DND-41 (cell line): ENCODE data around the gene PTBP1.

Source experiments
- ATAC-seq: fragments of 200-7000 bp; cut with Tn5 transposase; 3 replicates; pipeline ENCODE4 v1.9.1; 2021; ENCODE audit warnings: low read depth; ENCODE audit not compliant: insufficient read depth
- DNase-seq: peaks from one replicate; pipeline ENCODE4 v3.0.0-alpha.2; 2020
- H2AFZ ChIP-seq: 2 replicates; pipeline ENCODE4 v1.6.0; 2012; ENCODE audit warnings: low read depth, low read length
- H3K27ac ChIP-seq: 2 replicates; pipeline ENCODE4 v1.5.1; 2012; ENCODE audit warnings: low read length, inconsistent platforms
- H3K27me3 ChIP-seq: fragments of 200-600 bp; sonication (generic); 2 replicates; pipeline ENCODE4 v1.6.0; 2012; ENCODE audit warnings: low read length, mild to moderate bottlenecking, inconsistent platforms; ENCODE audit not compliant: insufficient read depth, poor library complexity
- H3K36me3 ChIP-seq: 2 replicates; pipeline ENCODE4 v1.5.1; 2012; ENCODE audit warnings: low read length, inconsistent platforms; ENCODE audit not compliant: insufficient read depth
- H3K4me1 ChIP-seq: 2 replicates; pipeline ENCODE4 v1.5.1; 2012; ENCODE audit warnings: mild to moderate bottlenecking, low read length; ENCODE audit not compliant: insufficient read depth
- H3K4me2 ChIP-seq: 2 replicates; pipeline ENCODE4 v1.6.0; 2012; ENCODE audit warnings: mild to moderate bottlenecking, moderate library complexity, low read length, inconsistent platforms; ENCODE audit not compliant: insufficient read depth
- H3K4me3 ChIP-seq, 2 experiments: fragments of 200-600 bp in 1 of 2; shearing (Covaris generic) in 1 of 2; 2 replicates each; pipeline ENCODE4 v1.5.1; 2012 to 2016; ENCODE audit warnings: inconsistent platforms in 2 of 2, low read length in 2 of 2, mild to moderate bottlenecking in 2 of 2, low read depth in 1 of 2, moderate library complexity in 1 of 2
- H3K79me2 ChIP-seq: 2 replicates; pipeline ENCODE4 v1.6.0; 2012; ENCODE audit warnings: low read length, inconsistent platforms; ENCODE audit not compliant: insufficient read depth
- H3K9ac ChIP-seq: 2 replicates; pipeline ENCODE4 v1.6.0; 2012; ENCODE audit warnings: low read depth, mild to moderate bottlenecking, inconsistent platforms, low read length, moderate library complexity
- H3K9me3 ChIP-seq: 2 replicates; pipeline ENCODE4 v1.5.1; 2012; ENCODE audit warnings: low read length, moderate library complexity, mild to moderate bottlenecking, inconsistent platforms; ENCODE audit not compliant: insufficient read depth, severe bottlenecking
- H4K20me1 ChIP-seq: 2 replicates; pipeline ENCODE4 v1.6.0; 2012; ENCODE audit warnings: low read length; ENCODE audit not compliant: insufficient read depth
- EZH2 ChIP-seq: IDR thresholded peaks from 3 replicates; pipeline ENCODE4 v1.6.1; 2012; ENCODE audit warnings: borderline replicate concordance, low read depth, mild to moderate bottlenecking, moderate library complexity, low read length, inconsistent platforms; ENCODE audit not compliant: severe bottlenecking
- TF ChIP-seq, protein P1 (sequence below): IDR thresholded peaks from 2 replicates; pipeline ENCODE4 v1.5.1; 2012; ENCODE audit warnings: borderline replicate concordance, low read length, moderate library complexity, mild to moderate bottlenecking; ENCODE audit not compliant: poor library complexity, severe bottlenecking; ENCODE audit errors: extremely low read depth

The PTBP1 gene

DNA sequence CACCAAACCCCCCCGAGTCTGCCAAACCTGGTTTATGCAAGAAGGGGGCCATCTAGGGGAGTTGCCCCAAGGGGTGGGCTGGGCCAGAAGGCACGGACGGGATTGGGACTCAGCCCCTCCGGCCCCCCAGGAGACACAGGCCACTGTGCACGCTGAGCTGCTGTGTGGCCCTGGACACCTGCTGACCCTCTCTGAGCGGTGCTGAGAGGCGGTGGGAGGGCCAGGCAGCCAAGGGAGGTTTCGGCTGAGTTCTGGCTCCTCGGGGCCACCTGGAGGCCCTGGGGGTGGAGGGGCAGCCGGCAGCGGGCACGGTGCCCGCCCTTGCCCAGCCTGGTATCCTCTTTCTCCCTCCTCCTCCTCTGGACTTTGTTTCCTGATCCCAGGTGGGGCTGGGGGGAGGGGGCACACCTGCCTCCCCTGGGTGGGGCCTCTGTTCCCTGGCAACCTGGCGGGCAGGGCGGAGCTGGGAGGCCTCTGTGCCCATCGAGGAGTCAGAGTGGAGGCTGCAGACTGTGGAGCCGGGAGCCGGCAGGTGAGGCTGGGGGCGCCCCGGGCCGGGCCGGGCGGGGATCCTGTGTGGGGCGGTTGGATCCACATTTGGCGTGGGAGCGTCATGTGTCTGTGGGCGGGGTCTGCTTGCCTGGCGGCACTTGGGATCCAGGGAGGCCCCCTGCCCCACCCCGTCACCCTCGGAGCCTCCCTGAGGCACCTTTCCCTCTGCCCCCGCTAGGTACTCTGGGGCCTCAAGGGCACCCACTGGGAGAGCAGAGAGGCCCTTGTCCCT is 46.4 kb upstream of the PTBP1 start, which contains the start of gene MISP:
TSS of gene MISP (plus strand) at position 473 of the 784 bp plus-strand sequence. CDS start 5,835 bp downstream, outside the sequence.
- H3K36me3 ChIP-seq, result no peaks in the 10 kb centered on the region
- no peak within 1 kb of the TSS for H3K27ac ChIP-seq
- no peak within 1 kb of the TSS for H3K4me3 ChIP-seq
- H2AFZ ChIP-seq, result no peak within 1 kb of the TSS
- no peak for ATAC-seq
- no peaks in the 10 kb centered on the region for H3K4me1 ChIP-seq
- DNase-seq, result no peak
- H4K20me1 ChIP-seq, result no peaks in the 10 kb centered on the region
- H3K4me2 ChIP-seq, result no peak within 1 kb of the TSS
- H3K9me3 ChIP-seq, result peaks cover 9% of the 10 kb centered on the region
- no peaks in the 10 kb centered on the region for H3K27me3 ChIP-seq
- H3K9ac ChIP-seq, result no peak within 1 kb of the TSS
- no peaks in the 10 kb centered on the region for H3K79me2 ChIP-seq
- TF ChIP-seq, protein P1, sequence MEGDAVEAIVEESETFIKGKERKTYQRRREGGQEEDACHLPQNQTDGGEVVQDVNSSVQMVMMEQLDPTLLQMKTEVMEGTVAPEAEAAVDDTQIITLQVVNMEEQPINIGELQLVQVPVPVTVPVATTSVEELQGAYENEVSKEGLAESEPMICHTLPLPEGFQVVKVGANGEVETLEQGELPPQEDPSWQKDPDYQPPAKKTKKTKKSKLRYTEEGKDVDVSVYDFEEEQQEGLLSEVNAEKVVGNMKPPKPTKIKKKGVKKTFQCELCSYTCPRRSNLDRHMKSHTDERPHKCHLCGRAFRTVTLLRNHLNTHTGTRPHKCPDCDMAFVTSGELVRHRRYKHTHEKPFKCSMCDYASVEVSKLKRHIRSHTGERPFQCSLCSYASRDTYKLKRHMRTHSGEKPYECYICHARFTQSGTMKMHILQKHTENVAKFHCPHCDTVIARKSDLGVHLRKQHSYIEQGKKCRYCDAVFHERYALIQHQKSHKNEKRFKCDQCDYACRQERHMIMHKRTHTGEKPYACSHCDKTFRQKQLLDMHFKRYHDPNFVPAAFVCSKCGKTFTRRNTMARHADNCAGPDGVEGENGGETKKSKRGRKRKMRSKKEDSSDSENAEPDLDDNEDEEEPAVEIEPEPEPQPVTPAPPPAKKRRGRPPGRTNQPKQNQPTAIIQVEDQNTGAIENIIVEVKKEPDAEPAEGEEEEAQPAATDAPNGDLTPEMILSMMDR, result no peak
- no peak for TF ChIP-seq EZH2

GRCh38 chr19:751501-752341 is 45.5 kb upstream of the PTBP1 start:
- H3K4me2 ChIP-seq, result no peak overlapping the region
- TF ChIP-seq, protein P1, result no peak
- no peak for TF ChIP-seq EZH2
- H3K27me3 ChIP-seq, result no peaks in the 10 kb centered on the region
- H3K79me2 ChIP-seq, result no peaks in the 10 kb centered on the region
- H2AFZ ChIP-seq, result no peak overlapping the region
- no peaks in the 10 kb centered on the region for H3K36me3 ChIP-seq
- no peak overlapping the region for H3K4me3 ChIP-seq
- no peak overlapping the region for H3K9ac ChIP-seq
- no peak for ATAC-seq
- no peak overlapping the region for H3K27ac ChIP-seq
- peaks cover 9% of the 10 kb centered on the region for H3K9me3 ChIP-seq
- DNase-seq, result no peak
- no peaks in the 10 kb centered on the region for H4K20me1 ChIP-seq
- H3K4me1 ChIP-seq, result no peaks in the 10 kb centered on the region

DNA sequence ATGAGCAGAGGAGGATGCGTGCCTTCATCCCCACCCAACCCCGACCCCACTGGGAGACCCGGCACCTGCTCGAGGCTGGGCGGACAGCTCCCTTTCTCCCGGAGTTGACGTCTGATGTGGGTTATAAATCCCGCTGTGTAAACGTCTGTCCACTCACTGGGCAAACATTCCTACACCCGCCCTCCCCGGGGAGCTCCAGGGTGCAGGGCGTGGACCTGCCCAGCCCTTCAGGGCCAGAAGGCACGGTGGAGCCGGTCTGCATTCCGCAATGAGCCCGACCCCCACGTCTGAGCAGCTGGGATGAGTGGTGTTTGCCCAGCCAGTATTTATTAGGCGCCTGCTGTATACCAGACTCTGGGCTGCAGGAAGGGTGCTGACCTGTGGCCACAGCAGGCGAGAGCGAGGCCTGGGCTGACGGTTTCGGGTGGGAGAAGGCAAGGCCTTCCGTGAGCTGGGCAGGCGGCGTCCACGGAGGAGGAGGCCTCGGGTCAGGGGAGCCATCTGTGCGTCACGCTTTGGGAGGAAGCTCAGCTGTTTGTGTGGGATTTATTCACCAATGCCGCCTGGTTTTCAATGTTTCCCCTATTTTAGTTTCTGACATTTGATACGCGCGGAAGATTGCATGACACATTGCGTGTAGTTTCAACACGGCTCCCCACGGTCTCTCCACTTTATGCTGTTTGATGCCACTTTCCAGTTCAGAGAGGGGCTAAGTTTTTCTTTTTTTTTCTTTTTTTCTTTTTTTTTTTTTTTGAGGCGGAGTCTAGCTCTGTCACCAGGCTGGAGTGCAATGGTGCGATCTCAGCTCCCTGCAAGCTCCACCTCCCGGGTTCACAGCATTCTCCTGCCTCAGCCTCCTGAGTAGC is 44.4 kb upstream of the PTBP1 start:
- DNase-seq, result no peak
- TF ChIP-seq EZH2, result no peak
- TF ChIP-seq, protein P1, result no peak
- H3K4me3 ChIP-seq, result no peak overlapping the region
- H3K36me3 ChIP-seq, result no peaks in the 10 kb centered on the region
- no peak overlapping the region for H3K27ac ChIP-seq
- H4K20me1 ChIP-seq, result no peaks in the 10 kb centered on the region
- H3K27me3 ChIP-seq, result no peaks in the 10 kb centered on the region
- no peak overlapping the region for H3K4me2 ChIP-seq
- H3K9me3 ChIP-seq, result peaks cover 3% of the 10 kb centered on the region
- no peaks in the 10 kb centered on the region for H3K4me1 ChIP-seq
- no peak overlapping the region for H2AFZ ChIP-seq
- ATAC-seq, result no peak
- no peaks in the 10 kb centered on the region for H3K79me2 ChIP-seq
- H3K9ac ChIP-seq, result no peak overlapping the region
